KOPT-K1 (cell line): ENCODE results near the gene RFLNA.
"Not testable (repeated sequence)": the region's sequence is repeated elsewhere in the genome, so short reads cannot be mapped to it uniquely, and the experiment has no call there.

ENCODE experiments used
- H3K27ac ChIP-seq: fragments of 200-600 bp; sonication (generic); 2 replicates; pipeline ENCODE4 v1.5.1; 2016; ENCODE audit warnings: antibody characterized with exemption, mild to moderate bottlenecking, low read depth, low read length; ENCODE audit not compliant: poor library complexity, severe bottlenecking
- H3K36me3 ChIP-seq: fragments of 200-600 bp; sonication (generic); 2 replicates; pipeline ENCODE4 v1.5.1; 2017; ENCODE audit warnings: antibody characterized with exemption, mild to moderate bottlenecking, low read length, moderate library complexity; ENCODE audit not compliant: insufficient read depth
- H3K9me3 ChIP-seq: fragments of 200-600 bp; sonication (generic); 2 replicates; pipeline ENCODE4 v1.5.1; 2017; ENCODE audit warnings: antibody characterized with exemption, low read length, mild to moderate bottlenecking; ENCODE audit not compliant: insufficient read depth, poor library complexity, severe bottlenecking

RFLNA gene

DNA sequence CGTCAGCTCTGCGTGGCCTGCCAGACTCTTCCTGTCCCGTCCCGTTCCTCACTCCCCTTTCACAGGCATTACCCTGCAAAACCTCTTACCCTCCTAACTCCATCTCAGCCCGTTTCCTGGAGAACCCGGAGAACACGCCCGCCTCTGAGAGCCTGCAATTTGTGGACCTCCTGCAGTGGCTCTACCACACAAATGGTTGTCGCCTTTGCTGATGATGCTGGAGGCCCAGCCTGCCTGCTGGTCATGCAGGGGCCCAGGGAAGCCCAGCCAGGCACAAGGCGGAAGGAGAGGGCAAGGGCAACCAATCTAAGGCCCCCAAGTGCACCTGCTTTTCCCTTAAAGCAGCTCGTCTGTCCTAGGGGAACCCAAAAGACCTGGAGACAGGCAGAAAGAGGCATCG lies 22.5 kb downstream of the RFLNA start:
- Histone ChIP-seq H3K9me3 (no peaks in the 10 kb centered on the region), H3K36me3 (no peaks in the 10 kb centered on the region), H3K27ac (no peak overlapping the region)

DNA sequence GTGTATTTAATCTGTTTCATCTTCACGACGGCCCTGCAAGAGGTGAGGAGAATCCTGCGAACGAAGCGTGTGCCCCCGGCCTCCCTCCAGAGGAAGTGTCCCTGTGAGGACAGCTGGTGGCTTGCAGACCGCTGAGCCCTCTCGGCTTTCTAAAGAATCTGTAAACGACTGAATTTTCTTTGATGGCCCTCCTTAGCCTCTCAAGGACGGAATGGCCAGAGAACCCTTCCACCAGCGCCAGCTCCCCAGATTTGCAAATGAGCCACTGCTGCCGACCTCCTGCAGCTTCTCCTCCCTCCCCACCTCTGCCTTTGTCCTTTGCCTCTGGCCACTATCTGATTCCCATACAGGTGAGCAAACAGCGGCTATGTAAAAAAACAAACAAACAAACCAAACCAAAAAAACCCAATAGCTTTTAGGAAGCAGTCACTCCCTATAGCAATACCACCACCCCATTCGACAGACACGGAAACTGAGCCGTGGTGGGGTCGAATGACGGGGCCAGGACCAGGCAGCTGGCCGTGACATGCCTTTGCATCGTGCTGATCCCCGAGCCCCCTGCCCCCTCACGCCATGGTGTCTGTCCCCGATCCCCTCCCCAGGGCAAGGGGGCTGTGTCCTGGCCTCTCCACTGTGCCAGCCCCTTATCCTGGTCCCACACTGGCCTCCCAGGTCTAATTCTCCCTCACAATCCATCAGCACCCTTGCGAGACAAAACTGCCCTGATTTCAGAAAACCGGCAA lies 23.6 kb downstream of the RFLNA start:
- Histone ChIP-seq H3K9me3 (peaks cover 9% of the 10 kb centered on the region), H3K27ac (no peak overlapping the region), H3K36me3 (peaks cover 3% of the 10 kb centered on the region)

DNA sequence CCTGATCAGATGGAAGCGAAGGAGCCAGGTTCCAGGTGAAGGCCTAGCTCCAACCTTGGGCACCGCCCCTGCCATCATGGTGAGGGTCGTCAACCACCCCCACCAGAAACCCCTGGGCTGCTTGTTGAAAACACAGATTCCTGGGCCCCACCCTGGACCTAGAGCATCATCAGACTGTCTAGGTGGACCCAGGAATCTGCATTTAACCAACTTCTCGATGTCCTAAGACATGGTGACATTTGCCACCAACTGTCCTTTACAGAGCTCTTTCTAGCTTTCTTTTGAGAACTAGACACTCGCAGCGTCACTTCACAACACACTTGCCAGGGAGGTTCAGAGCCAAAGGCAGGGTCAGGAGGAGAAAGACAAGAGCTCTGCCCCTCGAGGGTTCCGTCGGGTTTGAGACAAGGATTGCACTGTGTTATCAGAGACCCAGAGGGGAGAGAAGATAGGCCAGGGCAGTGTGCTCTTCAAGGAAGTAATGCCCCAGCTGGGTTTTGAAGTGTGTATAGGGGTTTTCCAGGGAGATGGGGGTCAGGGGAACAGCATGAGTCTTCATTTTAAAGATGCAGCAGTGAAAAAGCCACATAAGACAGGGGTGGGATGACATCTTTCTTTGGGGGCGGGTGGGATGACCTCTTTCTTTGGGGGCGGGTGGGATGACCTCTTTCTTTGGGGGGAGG lies 24.6 kb downstream of the RFLNA start:
- no peak overlapping the region for H3K27ac ChIP-seq

DNA sequence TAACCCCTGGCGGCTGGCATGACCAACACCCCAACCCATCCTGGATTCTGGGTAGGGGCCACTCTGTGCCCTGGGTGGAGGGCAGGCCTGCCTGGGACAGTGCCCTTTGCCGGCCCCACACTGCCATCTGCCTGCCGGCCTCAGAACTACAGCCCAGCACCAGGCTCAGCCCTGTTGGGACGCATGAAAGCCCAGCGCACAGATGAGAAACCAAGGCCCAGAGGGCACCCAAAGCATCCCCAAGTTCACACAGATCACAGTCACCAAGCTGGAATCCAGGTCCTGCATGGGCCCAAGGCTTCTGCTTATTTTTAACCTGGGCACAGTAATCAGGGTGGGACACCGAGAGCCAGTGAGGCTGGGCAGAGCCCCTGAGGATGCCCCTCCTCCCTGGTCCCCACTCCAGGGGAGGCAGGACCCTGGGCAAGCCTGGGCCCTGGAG lies 26.2 kb downstream of the RFLNA start:
- peaks cover 32% of the 10 kb centered on the region for H3K9me3 ChIP-seq
- no peak overlapping the region for H3K27ac ChIP-seq
- H3K36me3 ChIP-seq = peaks cover 29% of the 10 kb centered on the region

More for the DNA sequence above, 24.6 kb downstream of the RFLNA start:
- peaks cover 20% of the 10 kb centered on the region for H3K9me3 ChIP-seq
- H3K36me3 ChIP-seq = peaks cover 13% of the 10 kb centered on the region

DNA sequence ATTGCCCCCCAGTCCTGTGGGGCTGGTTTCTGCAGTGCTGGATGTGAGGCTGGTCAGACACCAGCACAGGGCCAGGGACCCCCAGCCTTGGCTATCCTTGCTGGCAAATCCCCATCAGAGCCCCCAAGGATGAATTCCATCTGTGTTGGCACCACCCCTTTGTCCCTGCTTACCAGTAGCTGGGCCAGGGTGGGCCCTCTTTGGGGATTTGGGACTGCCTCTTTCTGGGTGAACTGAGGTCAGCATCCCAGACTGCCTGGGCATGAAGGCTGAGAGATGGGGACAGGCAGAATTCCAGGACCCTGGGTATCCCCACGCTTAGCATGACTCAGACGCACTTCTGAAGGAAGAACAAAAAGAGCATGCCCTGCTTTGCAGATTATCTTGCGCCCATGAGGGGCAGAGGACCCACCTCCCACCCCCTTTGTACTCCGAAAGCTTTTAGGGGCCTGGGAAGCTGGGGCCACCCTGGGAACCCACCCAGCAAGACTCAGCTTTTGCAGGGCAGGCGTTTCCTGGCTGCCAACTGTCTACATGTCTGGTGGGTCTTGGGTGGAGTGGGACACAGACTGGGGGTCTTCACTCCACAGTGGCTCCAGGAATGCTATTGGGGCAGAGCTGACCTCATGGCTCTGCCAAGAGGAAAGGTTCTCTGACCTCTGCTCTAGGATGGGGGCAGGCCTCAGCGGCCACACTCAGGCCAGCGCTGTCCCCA lies 26.8 kb downstream of the RFLNA start:
- H3K9me3 ChIP-seq = peaks cover 32% of the 10 kb centered on the region
- H3K36me3 ChIP-seq = peaks cover 35% of the 10 kb centered on the region
- H3K27ac ChIP-seq = no peak overlapping the region

DNA sequence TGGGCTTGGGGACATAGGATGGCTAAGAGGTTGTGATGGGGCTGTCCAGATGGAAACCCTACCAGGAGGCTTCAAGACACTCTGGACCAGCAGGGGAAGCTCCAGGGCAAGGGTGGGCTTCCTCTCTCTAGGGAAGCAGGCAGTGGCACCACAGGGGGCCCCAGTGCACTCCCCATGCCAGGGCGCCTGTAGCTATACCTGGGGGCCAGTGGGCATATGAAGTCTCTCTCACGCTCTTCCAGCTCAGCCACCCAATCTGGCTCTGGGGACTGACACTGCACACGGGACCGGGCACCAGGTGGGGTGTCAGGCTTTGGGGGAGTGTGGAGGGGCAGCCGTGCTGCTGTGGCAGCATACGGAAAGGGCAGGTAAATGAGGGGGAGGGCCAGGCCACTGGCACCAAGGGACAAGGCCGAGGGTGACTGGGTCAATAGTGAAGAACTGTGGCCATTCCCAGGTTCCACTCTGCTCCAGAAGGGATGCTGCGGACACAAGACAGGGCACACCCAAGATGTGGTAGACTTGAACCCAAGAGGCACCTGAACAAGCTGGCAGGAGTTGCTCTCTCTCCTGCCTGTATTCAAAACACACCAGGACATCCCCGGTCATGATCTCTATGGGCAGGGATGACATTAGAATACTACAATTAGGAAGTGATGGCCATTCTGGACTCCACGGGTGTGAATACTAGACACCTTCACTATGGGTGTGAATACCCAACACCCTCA lies 27.5 kb downstream of the RFLNA start:
- peaks cover 38% of the 10 kb centered on the region for H3K36me3 ChIP-seq
- H3K27ac ChIP-seq = no peak overlapping the region
- H3K9me3 ChIP-seq = peaks cover 32% of the 10 kb centered on the region

DNA sequence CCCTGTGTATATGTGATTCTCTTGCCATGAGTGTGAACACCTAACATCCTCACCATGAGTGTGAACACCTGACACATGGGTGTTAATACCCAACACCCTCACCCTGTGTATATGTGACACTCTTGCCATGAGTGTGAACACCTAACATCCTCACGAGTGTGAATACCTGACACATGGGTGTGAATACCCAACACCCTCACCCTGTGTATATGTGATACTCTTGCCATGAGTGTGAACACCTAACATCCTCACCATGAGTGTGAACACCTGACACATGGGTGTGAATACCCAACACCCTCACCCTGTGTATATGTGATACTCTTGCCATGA lies 28.1 kb downstream of the RFLNA start:
- not testable (repeated sequence) for H3K27ac ChIP-seq
- Histone ChIP-seq H3K9me3 (peaks cover 32% of the 10 kb centered on the region), H3K36me3 (peaks cover 38% of the 10 kb centered on the region)

DNA sequence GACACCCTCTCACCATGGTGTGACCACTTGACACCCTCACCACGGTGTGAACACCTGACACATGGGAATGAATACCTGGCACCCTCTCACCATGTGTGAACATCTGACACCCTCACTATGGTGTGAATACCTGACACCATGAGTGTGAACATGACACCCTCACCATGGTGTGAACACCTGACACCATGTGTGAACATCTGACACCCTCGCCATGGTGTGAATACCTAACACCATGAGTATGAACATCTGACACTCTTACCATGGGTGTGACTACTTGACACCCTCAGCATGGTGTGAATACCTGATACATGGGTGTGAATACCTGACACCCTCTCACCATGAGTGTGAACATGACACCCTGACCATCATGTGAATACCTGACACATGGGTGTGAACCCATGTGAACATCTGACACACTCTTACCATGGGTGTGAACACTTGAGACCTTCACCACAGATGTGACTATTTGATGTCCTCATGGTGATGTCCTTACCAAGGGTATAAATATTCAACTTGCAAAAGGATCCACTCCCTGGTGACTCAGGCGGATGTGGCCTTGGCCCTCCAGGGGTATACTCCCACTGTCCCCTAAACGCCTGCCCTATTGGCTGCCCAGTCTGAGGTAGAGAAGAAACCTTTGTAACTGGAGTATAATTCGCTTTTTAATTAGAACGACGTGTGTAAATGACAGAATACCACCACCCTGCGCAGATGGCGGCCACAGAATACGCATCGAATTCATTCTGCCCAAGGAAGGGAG lies 29.1 kb downstream of the RFLNA start:
- peaks cover 44% of the 10 kb centered on the region for H3K36me3 ChIP-seq
- no peak overlapping the region for H3K27ac ChIP-seq
- peaks cover 32% of the 10 kb centered on the region for H3K9me3 ChIP-seq

DNA sequence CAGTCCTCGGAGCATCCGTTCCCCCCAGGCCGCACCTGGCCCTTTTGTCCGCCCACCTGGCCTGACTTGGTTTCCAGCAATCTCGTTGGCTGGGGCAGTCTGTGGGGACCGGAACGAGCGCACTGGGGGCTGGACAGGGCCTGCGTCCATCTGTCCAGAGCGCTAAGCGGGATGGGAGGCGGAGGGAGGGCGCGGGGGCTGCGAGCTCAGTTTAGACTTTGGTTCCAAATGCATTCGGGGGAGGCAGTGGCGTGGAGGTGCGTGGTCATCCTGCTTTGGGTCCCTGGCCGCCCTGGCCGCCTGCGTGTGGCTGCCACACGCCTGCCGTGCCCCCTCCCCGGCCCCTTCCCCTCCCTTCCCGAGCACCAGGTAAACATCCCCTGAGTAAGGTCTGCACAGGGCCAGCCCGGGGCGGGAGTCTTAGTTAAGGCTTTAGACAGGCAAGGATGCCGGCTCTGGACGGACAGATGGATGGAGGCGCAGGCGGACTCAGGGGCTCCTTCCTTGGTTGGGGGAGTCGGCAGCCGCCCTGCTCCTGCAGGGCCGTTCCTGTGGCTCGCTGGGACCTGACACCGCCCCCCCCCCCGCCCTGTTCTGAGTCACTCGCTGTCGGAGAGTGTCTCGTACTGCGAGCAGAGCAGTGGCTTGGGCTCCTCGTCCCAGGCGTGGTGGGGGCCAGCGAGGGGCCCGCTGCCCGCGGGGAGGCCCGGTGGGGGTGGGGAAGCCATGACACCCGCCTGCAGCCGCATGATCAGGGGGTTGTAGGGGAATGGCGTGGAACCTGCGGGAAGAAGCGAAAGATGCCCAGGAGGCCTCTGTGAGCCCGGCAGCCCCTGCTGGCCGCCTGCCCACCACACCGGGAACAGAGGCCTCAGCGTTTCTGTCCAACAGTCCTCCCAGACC lies 30.2 kb downstream of the RFLNA start:
- Histone ChIP-seq H3K27ac (no peak overlapping the region), H3K36me3 (peaks cover 49% of the 10 kb centered on the region), H3K9me3 (peaks cover 32% of the 10 kb centered on the region)

DNA sequence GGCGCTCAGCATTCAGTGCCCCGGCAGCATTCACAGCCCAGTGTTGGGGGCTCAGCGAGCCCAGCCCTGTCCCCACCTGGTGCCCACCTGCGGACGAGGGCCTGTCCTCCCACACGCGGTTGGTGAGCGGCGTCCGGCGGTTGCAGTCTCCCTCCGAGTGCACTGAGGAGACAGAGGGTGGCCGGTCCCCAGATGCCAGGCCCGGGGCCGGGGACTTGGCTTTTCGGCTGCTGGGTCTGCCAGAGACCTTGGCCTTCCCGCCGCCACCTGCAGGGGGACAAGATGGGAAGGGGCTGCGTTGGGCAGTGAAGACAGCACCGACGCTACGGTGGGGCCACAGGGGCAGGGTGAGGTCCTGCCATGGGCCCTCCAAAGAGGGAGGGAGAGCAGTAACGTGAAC lies 31.2 kb downstream of the RFLNA start:
- peaks cover 59% of the 10 kb centered on the region for H3K36me3 ChIP-seq
- peaks cover 32% of the 10 kb centered on the region for H3K9me3 ChIP-seq
- no peak overlapping the region for H3K27ac ChIP-seq

DNA sequence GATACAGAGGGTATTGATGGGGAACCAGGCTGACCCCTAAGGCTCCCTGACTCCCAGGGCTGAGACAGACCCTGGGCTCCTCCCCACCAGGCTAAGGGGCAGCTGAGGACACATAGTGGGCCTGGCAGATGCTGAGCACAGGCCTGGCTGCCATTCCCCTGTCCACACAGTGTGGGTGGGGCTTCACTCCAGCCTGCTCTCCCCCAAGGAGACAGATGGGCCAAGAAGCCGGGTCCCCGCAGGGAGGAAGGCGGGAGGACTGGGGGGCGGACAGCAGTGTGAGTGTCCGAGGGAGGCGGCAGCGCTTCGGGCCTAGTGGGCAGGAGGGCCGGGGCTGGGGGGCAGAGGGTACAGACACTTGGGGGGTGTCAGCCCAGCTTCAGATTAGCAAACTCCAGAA lies 32.0 kb downstream of the RFLNA start:
- H3K27ac ChIP-seq = no peak overlapping the region

DNA sequence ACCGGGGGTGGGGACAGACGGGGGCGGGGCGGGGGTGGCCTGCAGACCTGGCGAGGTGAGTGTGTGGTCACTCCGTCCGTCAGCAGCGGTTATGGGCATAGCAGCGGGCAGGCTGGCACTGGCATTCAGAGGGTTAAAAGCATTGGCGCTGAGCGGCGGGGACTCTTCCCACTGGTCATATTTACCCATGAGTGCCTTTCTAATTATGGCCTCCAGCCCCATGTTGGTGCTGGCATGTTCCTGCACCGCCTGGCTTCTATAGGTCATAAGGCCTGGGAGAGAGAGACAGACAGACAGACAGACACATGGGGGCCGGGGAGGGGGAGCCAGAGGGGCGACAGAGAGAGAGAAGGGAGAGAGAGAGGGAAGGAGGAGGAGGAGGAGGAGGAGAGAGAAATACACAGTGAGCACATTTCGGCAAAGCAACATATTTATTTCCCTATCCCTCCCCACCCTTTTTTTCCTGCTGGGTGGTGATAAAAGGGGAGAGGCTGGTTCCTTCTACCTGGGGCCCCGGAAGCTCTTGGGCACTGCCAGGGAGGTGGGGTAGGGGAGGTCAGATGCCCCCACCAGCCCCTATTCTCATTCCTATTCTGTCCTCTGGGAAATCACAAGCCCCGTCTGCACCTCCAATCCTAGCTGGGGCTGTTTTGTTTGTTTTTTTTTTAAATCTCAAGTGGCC lies 32.6 kb downstream of the RFLNA start:
- Histone ChIP-seq H3K36me3 (peaks cover 73% of the 10 kb centered on the region), H3K27ac (no peak overlapping the region), H3K9me3 (peaks cover 32% of the 10 kb centered on the region)

More for the DNA sequence above, 32.0 kb downstream of the RFLNA start:
- H3K9me3 ChIP-seq = peaks cover 32% of the 10 kb centered on the region
- peaks cover 67% of the 10 kb centered on the region for H3K36me3 ChIP-seq

DNA sequence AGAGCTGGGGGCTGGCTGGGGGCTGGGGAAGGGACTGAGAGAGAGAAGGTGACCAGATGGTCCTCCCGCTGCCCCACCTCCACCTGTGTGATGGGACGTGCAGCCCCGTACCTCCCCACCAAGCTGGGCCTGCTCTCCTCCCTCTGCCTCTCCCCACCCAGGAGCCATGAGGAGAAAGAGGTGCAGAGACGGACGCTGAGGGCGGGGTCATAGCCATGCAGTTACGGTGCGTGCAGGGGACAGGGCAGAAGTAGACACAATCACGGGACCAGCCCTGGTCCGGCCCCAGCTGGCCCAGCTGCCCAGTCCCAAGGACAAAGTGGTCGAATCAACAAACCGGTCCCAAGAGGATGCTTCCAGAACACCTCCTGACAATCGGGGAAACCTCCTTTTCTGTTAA lies 33.2 kb downstream of the RFLNA start:
- peaks cover 79% of the 10 kb centered on the region for H3K36me3 ChIP-seq
- no peak overlapping the region for H3K27ac ChIP-seq
- H3K9me3 ChIP-seq = peaks cover 26% of the 10 kb centered on the region
